Measurements from ENCODE around the gene TNS1.
"Not testable (repeated sequence)": the region's sequence is repeated elsewhere in the genome, so short reads cannot be mapped to it uniquely, and the experiment has no call there.

The TNS1 gene

GRCh38 chr2:217810260-217810659 lies 192.5 kb downstream of the TNS1 start:
- DNase-seq (ENCODE audit: low read depth): no peak

GRCh38 chr2:217809736-217810135 lies 193.1 kb downstream of the TNS1 start:
- no peak for DNase-seq (ENCODE audit: low read depth)

GRCh38 chr2:217808967-217809366 lies 193.8 kb downstream of the TNS1 start:
- not testable (repeated sequence) for DNase-seq (ENCODE audit: low read depth)

- no peak for DNase-seq (ENCODE audit: low read depth)
These were observed 194.5 kb downstream of the TNS1 start for GRCh38 chr2:217808326-217808725.

- DNase-seq (ENCODE audit: low read depth): no peak
These were observed 195.0 kb downstream of the TNS1 start for GRCh38 chr2:217807753-217808152.

GRCh38 chr2:217807025-217807424 lies 195.8 kb downstream of the TNS1 start:
- no peak for DNase-seq (ENCODE audit: low read depth)

GRCh38 chr2:217806482-217806765 lies 196.4 kb downstream of the TNS1 start:
- no peak for DNase-seq (ENCODE audit: low read depth)

GRCh38 chr2:217805668-217806481 lies 196.9 kb downstream of the TNS1 start:
- DNase-seq (ENCODE audit: low read depth): no peak

GRCh38 chr2:217804791-217805667 lies 197.8 kb downstream of the TNS1 start:
- DNase-seq (ENCODE audit: low read depth): no peak

GRCh38 chr2:217804338-217804737 lies 198.5 kb downstream of the TNS1 start:
- DNase-seq (ENCODE audit: low read depth): no peak

GRCh38 chr2:217803653-217803960 lies 199.2 kb downstream of the TNS1 start:
- no peak for DNase-seq (ENCODE audit: low read depth)

- no peak for DNase-seq (ENCODE audit: low read depth)
These were observed 199.7 kb downstream of the TNS1 start for GRCh38 chr2:217802876-217803652.

- DNase-seq (ENCODE audit: low read depth): no peak
These were observed 200.5 kb downstream of the TNS1 start for GRCh38 chr2:217802266-217802665.

- DNase-seq (ENCODE audit: low read depth): no peak
These were observed 201.1 kb downstream of the TNS1 start for GRCh38 chr2:217801711-217802110.

- DNase-seq (ENCODE audit: low read depth): no peak
These were observed 201.7 kb downstream of the TNS1 start for GRCh38 chr2:217801115-217801531.

- no peak for DNase-seq (ENCODE audit: low read depth)
These were observed 202.2 kb downstream of the TNS1 start for GRCh38 chr2:217800433-217801114.

- DNase-seq (ENCODE audit: low read depth): no peak
These were observed 203.0 kb downstream of the TNS1 start for GRCh38 chr2:217799563-217800432.

GRCh38 chr2:217798743-217799562 lies 203.8 kb downstream of the TNS1 start:
- DNase-seq (ENCODE audit: low read depth): no peak

GRCh38 chr2:217798191-217798590 lies 204.6 kb downstream of the TNS1 start:
- no peak for DNase-seq (ENCODE audit: low read depth)

GRCh38 chr2:217797661-217798069 lies 205.1 kb downstream of the TNS1 start:
- DNase-seq (ENCODE audit: low read depth): no peak
